SK-N-SH treated with all-trans-retinoic acid at 6 μM for 48 hours (cell line): ENCODE data around the gene DSTYK.

Experiments
- BACH2 ChIP-seq: fragments of 250-450 bp; sonication (Bioruptor Pico); IDR thresholded peaks from 2 replicates; pipeline ENCODE4 v1.9.0; 2021; ENCODE audit warnings: mild to moderate bottlenecking, borderline replicate concordance
- CSDC2 ChIP-seq: fragments of 250-450 bp; sonication (Bioruptor Pico); IDR thresholded peaks from 2 replicates; pipeline ENCODE4 v1.5.0; 2020; ENCODE audit warnings: mild to moderate bottlenecking, moderate library complexity
- ESRRG ChIP-seq: fragments of 250-450 bp; sonication (Bioruptor Pico); IDR thresholded peaks from 2 replicates; pipeline ENCODE4 v1.6.1; 2021; ENCODE audit warnings: mild to moderate bottlenecking
- GLIS3 ChIP-seq: fragments of 250-450 bp; sonication (Bioruptor Pico); IDR thresholded peaks from 2 replicates; pipeline ENCODE4 v1.5.0; 2020; ENCODE audit warnings: mild to moderate bottlenecking, moderate library complexity
- OSR1 ChIP-seq: fragments of 250-450 bp; sonication (Bioruptor Pico); IDR thresholded peaks from 2 replicates; pipeline ENCODE4 v1.8.0; 2022; ENCODE audit warnings: moderate library complexity, mild to moderate bottlenecking, inconsistent platforms
- POU6F1 ChIP-seq: fragments of 250-450 bp; sonication (Bioruptor Pico); IDR thresholded peaks from 2 replicates; pipeline ENCODE4 v1.8.0; 2021; ENCODE audit warnings: low read depth, mild to moderate bottlenecking, moderate library complexity, borderline replicate concordance
- RARB ChIP-seq: fragments of 250-450 bp; sonication (Bioruptor Pico); IDR thresholded peaks from 2 replicates; pipeline ENCODE4 v1.8.0; 2021; ENCODE audit warnings: mild to moderate bottlenecking, moderate library complexity
- TSHZ2 ChIP-seq: fragments of 250-450 bp; sonication (Bioruptor Pico); IDR thresholded peaks from 2 replicates; pipeline ENCODE4 v1.5.0; 2020; ENCODE audit warnings: mild to moderate bottlenecking, moderate library complexity
- ZFP3 ChIP-seq: fragments of 250-450 bp; sonication (Bioruptor Pico); IDR thresholded peaks from 2 replicates; pipeline ENCODE4 v1.5.0; 2020; ENCODE audit warnings: mild to moderate bottlenecking, moderate library complexity
- ZFP30 ChIP-seq: fragments of 450-650 bp; formaldehyde crosslinking; IDR thresholded peaks from 2 replicates; pipeline ENCODE4 v1.5.0; 2022; ENCODE audit warnings: mild to moderate bottlenecking, moderate library complexity
- ZNF565 ChIP-seq: fragments of 450-650 bp; formaldehyde crosslinking; conservative IDR thresholded peaks from 2 replicates; pipeline ENCODE4 v1.5.0; 2020; ENCODE audit warnings: low read depth, mild to moderate bottlenecking, moderate library complexity
- TF ChIP-seq, protein P1 (sequence below): fragments of 250-450 bp; sonication (Bioruptor Pico); IDR thresholded peaks from 2 replicates; pipeline ENCODE4 v1.5.1; 2020; ENCODE audit warnings: low read depth, mild to moderate bottlenecking, moderate library complexity
- TF ChIP-seq, protein P2 (sequence below): fragments of 250-450 bp; sonication (Bioruptor Pico); IDR thresholded peaks from 2 replicates; pipeline ENCODE4 v1.8.0; 2020; ENCODE audit warnings: mild to moderate bottlenecking, moderate library complexity, borderline replicate concordance

- TF ChIP-seq ZFP3 (CRISPR knock-in tag) = no peak
- TF ChIP-seq ZFP30 (CRISPR knock-in tag) = no peak
- TF ChIP-seq, protein P1, sequence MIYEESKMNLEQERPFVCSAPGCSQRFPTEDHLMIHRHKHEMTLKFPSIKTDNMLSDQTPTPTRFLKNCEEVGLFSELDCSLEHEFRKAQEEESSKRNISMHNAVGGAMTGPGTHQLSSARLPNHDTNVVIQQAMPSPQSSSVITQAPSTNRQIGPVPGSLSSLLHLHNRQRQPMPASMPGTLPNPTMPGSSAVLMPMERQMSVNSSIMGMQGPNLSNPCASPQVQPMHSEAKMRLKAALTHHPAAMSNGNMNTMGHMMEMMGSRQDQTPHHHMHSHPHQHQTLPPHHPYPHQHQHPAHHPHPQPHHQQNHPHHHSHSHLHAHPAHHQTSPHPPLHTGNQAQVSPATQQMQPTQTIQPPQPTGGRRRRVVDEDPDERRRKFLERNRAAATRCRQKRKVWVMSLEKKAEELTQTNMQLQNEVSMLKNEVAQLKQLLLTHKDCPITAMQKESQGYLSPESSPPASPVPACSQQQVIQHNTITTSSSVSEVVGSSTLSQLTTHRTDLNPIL (CRISPR knock-in tag) = no peak
- TF ChIP-seq, protein P2, sequence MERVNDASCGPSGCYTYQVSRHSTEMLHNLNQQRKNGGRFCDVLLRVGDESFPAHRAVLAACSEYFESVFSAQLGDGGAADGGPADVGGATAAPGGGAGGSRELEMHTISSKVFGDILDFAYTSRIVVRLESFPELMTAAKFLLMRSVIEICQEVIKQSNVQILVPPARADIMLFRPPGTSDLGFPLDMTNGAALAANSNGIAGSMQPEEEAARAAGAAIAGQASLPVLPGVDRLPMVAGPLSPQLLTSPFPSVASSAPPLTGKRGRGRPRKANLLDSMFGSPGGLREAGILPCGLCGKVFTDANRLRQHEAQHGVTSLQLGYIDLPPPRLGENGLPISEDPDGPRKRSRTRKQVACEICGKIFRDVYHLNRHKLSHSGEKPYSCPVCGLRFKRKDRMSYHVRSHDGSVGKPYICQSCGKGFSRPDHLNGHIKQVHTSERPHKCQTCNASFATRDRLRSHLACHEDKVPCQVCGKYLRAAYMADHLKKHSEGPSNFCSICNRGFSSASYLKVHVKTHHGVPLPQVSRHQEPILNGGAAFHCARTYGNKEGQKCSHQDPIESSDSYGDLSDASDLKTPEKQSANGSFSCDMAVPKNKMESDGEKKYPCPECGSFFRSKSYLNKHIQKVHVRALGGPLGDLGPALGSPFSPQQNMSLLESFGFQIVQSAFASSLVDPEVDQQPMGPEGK (CRISPR knock-in tag) = no peak
- no peak for TF ChIP-seq RARB (CRISPR knock-in tag)
- no peak for TF ChIP-seq TSHZ2 (CRISPR knock-in tag)
- no peak for TF ChIP-seq ESRRG (CRISPR knock-in tag)
- no peak for TF ChIP-seq BACH2 (CRISPR knock-in tag)
- no peak for TF ChIP-seq POU6F1 (CRISPR knock-in tag)
- TF ChIP-seq ZNF565 (CRISPR knock-in tag) = no peak
- no peak for TF ChIP-seq CSDC2
- no peak for TF ChIP-seq OSR1 (CRISPR knock-in tag)
- no peak for TF ChIP-seq GLIS3 (CRISPR knock-in tag)
These were observed 70.0 kb downstream of the DSTYK start for GRCh38 chr1:205141236-205142101.
